ENCODE measurements around the gene NEDD4L. TPM values are rescaled to one million over a fixed set of nuclear protein-coding genes. Genes with fewer than 3 reads are reported as not detected.
A peak's percentile ranks its signal among the peaks of the same experiment; 100 is the strongest.

The NEDD4L gene
- total and polyA plus RNA-seq, 4 donors = 10.2 to 20.3 (median 13.2) TPM

DNA sequence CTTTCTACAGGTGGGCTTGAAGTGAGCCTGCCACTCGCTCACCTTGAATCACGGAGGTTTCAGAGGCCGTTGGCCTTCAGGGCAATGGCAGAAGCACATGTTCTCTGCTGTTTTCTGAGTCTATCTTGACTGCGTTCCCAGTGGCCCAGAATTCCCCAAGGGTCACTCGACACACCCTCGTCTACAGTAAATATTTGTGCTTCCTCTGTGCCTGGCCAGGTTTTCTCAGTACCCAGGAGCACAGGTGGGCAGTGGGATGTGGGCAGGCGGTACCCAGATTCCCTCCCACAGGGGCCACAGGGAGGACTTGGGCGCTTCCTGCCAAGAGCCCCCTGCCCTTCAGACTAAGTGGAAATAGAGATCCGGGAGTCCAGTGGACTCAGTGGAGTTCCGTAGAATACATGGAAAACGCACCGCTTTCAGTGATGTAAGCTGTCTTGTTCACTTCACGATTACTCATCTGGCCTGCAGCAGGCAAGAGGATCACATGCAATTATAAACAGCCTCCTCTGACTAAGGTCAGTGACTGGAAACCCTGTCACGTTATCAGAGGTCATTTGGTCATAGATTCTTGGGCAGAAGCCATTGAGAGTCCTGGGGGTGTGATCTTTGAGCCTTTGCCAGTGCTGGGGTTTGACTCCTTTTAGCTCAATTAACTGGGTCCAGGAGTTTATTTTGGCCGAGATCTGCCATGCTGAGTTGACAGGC is 179.8 kb downstream of the NEDD4L start:
- Histone ChIP-seq H3K27ac (ENCODE audit: low read depth in 1 of 2, low read length in 2 of 2) (peak overlapping the region; percentile 93 to 98), H3K36me3 (ENCODE audit: control insufficient read depth in 4 of 4, insufficient read depth in 3 of 4, low read depth in 1 of 4, low read length in 3 of 4) (no peaks in the 10 kb centered on the region), H3K4me1 (ENCODE audit: control insufficient read depth in 4 of 4, insufficient read depth in 4 of 4, low read length in 3 of 4) (peaks cover 0 to 25% (median 14%) of the 10 kb centered on the region in 4 donors), H3K4me3 (ENCODE audit: low read depth in 1 of 3, low read length in 3 of 3) (no peak overlapping the region), H3K27me3 (ENCODE audit: control insufficient read depth in 4 of 4, insufficient read depth in 4 of 4, low read length in 3 of 4) (no peaks in the 10 kb centered on the region), H3K9me3 (ENCODE audit: control insufficient read depth in 4 of 4, low read length in 3 of 4) (no peaks in the 10 kb centered on the region), H3K9ac (ENCODE audit: low read depth in 1 of 2, low read length in 2 of 2) (peak overlapping the region in 1 of 2 donors; percentile 86)
- peak; percentile 52 for DNase-seq (ENCODE audit: low spot score)
- TF ChIP-seq, protein P1, sequence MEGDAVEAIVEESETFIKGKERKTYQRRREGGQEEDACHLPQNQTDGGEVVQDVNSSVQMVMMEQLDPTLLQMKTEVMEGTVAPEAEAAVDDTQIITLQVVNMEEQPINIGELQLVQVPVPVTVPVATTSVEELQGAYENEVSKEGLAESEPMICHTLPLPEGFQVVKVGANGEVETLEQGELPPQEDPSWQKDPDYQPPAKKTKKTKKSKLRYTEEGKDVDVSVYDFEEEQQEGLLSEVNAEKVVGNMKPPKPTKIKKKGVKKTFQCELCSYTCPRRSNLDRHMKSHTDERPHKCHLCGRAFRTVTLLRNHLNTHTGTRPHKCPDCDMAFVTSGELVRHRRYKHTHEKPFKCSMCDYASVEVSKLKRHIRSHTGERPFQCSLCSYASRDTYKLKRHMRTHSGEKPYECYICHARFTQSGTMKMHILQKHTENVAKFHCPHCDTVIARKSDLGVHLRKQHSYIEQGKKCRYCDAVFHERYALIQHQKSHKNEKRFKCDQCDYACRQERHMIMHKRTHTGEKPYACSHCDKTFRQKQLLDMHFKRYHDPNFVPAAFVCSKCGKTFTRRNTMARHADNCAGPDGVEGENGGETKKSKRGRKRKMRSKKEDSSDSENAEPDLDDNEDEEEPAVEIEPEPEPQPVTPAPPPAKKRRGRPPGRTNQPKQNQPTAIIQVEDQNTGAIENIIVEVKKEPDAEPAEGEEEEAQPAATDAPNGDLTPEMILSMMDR (IDR thresholded peaks at IDR 0.05; ENCODE audit: low read depth, low read length, missing input control) = no peak
- TF ChIP-seq, protein P2, sequence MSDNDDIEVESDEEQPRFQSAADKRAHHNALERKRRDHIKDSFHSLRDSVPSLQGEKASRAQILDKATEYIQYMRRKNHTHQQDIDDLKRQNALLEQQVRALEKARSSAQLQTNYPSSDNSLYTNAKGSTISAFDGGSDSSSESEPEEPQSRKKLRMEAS (IDR thresholded peaks at IDR 0.05) = peak; percentile 69
- TF ChIP-seq HNF4A (conservative IDR thresholded peaks at IDR 0.05) (peak; percentile 57 to 63), RXRA (IDR thresholded peaks at IDR 0.05) (peak; percentile 98 to 99), HNF4G (IDR thresholded peaks at IDR 0.05) (no peak), FOXA1 (IDR thresholded peaks at IDR 0.05) (peak; percentile 23), JUND (IDR thresholded peaks at IDR 0.05) (peak; percentile 76 to 90), YY1 (IDR thresholded peaks at IDR 0.05) (peak; percentile 77), RAD21 (IDR thresholded peaks at IDR 0.05) (peak; percentile 2 to 32), NR2F2 (IDR thresholded peaks at IDR 0.05) (peak; percentile 95), FOXA2 (IDR thresholded peaks at IDR 0.05) (peak; percentile 44), GABPA (IDR thresholded peaks at IDR 0.05 in 1 of 2, conservative IDR thresholded peaks at IDR 0.05 in 1 of 2) (no peak), SP1 (IDR thresholded peaks at IDR 0.05) (peak; percentile 85), TAF1 (conservative IDR thresholded peaks at IDR 0.05) (no peak), EGR1 (IDR thresholded peaks at IDR 0.05; ENCODE audit: low read depth in 2 of 2) (peak in 1 of 2 donors; percentile 60)
- TF ChIP-seq, protein P3, sequence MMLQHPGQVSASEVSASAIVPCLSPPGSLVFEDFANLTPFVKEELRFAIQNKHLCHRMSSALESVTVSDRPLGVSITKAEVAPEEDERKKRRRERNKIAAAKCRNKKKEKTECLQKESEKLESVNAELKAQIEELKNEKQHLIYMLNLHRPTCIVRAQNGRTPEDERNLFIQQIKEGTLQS (IDR thresholded peaks at IDR 0.05) = peak; percentile 86
- TF ChIP-seq, protein P4, sequence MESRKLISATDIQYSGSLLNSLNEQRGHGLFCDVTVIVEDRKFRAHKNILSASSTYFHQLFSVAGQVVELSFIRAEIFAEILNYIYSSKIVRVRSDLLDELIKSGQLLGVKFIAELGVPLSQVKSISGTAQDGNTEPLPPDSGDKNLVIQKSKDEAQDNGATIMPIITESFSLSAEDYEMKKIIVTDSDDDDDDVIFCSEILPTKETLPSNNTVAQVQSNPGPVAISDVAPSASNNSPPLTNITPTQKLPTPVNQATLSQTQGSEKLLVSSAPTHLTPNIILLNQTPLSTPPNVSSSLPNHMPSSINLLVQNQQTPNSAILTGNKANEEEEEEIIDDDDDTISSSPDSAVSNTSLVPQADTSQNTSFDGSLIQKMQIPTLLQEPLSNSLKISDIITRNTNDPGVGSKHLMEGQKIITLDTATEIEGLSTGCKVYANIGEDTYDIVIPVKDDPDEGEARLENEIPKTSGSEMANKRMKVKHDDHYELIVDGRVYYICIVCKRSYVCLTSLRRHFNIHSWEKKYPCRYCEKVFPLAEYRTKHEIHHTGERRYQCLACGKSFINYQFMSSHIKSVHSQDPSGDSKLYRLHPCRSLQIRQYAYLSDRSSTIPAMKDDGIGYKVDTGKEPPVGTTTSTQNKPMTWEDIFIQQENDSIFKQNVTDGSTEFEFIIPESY (IDR thresholded peaks at IDR 0.05) = peak; percentile 70
- TF ChIP-seq, protein P5, sequence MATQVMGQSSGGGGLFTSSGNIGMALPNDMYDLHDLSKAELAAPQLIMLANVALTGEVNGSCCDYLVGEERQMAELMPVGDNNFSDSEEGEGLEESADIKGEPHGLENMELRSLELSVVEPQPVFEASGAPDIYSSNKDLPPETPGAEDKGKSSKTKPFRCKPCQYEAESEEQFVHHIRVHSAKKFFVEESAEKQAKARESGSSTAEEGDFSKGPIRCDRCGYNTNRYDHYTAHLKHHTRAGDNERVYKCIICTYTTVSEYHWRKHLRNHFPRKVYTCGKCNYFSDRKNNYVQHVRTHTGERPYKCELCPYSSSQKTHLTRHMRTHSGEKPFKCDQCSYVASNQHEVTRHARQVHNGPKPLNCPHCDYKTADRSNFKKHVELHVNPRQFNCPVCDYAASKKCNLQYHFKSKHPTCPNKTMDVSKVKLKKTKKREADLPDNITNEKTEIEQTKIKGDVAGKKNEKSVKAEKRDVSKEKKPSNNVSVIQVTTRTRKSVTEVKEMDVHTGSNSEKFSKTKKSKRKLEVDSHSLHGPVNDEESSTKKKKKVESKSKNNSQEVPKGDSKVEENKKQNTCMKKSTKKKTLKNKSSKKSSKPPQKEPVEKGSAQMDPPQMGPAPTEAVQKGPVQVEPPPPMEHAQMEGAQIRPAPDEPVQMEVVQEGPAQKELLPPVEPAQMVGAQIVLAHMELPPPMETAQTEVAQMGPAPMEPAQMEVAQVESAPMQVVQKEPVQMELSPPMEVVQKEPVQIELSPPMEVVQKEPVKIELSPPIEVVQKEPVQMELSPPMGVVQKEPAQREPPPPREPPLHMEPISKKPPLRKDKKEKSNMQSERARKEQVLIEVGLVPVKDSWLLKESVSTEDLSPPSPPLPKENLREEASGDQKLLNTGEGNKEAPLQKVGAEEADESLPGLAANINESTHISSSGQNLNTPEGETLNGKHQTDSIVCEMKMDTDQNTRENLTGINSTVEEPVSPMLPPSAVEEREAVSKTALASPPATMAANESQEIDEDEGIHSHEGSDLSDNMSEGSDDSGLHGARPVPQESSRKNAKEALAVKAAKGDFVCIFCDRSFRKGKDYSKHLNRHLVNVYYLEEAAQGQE (IDR thresholded peaks at IDR 0.05) = peak; percentile 51
- WGBS = 20% methylated on average over 15 of the region's 15 CpGs

All from liver (tissue), 9 donors.